Stimulated activated CD4-positive, alpha-beta T cell treated with anti-CD3 and anti-CD28 coated beads, TNF-alpha, amount 100 ng/mL, for 48 hours (primary cell): Measurements from ENCODE around the gene BLTP1.
"Not testable (repeated sequence)": the region's sequence is repeated elsewhere in the genome, so short reads cannot be mapped to it uniquely, and the experiment has no call there.

Experiments
- DNase-seq, 3 donors: peaks; one replicate each; pipeline ENCODE4 v3.0.0-alpha.2; 2020; ENCODE audit warnings: low read depth in 3 of 3

The BLTP1 gene

GRCh38 chr4:122151982-122152710, at the start of gene BLTP1:
BLTP1 (plus strand) TSS chr4:122152331; CDS start chr4:122170648, 18,317 bp downstream.
- DNase-seq = peak; percentile 72 to 79 (median 73)

- DNase-seq = no peak
Measured at GRCh38 chr4:122104184-122104583, 47.9 kb upstream of the BLTP1 start.

GRCh38 chr4:122107680-122108079, 44.5 kb upstream of the BLTP1 start:
- no peak for DNase-seq

GRCh38 chr4:122110304-122110703, 41.8 kb upstream of the BLTP1 start:
- not testable (repeated sequence) for DNase-seq

- no peak for DNase-seq
Measured at GRCh38 chr4:122117743-122118142, 34.4 kb upstream of the BLTP1 start.

- no peak for DNase-seq
Measured at GRCh38 chr4:122118243-122118642, 33.9 kb upstream of the BLTP1 start.

- no peak for DNase-seq
Measured at GRCh38 chr4:122119739-122120138, 32.4 kb upstream of the BLTP1 start.

GRCh38 chr4:122121593-122121992, 30.5 kb upstream of the BLTP1 start:
- DNase-seq = no peak

GRCh38 chr4:122122083-122122482, 30.0 kb upstream of the BLTP1 start:
- no peak for DNase-seq

- no peak for DNase-seq
Measured at GRCh38 chr4:122129061-122129460, 23.1 kb upstream of the BLTP1 start.

GRCh38 chr4:122131562-122132157, 20.5 kb upstream of the BLTP1 start:
- no peak for DNase-seq

- DNase-seq = no peak
Measured at GRCh38 chr4:122132891-122133290, 19.2 kb upstream of the BLTP1 start.

GRCh38 chr4:122139139-122139538, 13.0 kb upstream of the BLTP1 start:
- no peak for DNase-seq

- DNase-seq = no peak
Measured at GRCh38 chr4:122140834-122141233, 11.3 kb upstream of the BLTP1 start.

- DNase-seq = no peak
Measured at GRCh38 chr4:122142687-122143086, 9.4 kb upstream of the BLTP1 start.

GRCh38 chr4:122146652-122147051, 5.5 kb upstream of the BLTP1 start:
- no peak for DNase-seq

- no peak for DNase-seq
Measured at GRCh38 chr4:122150931-122151330, 1.2 kb upstream of the BLTP1 start.

- peak in 1 of 3 donors; percentile 1 for DNase-seq
Measured at GRCh38 chr4:122152711-122153226, 638 bp downstream of the BLTP1 start.

- DNase-seq = no peak
Measured at GRCh38 chr4:122156819-122157218, 4.7 kb downstream of the BLTP1 start.

GRCh38 chr4:122163301-122163700, 11.2 kb downstream of the BLTP1 start:
- no peak for DNase-seq

- no peak for DNase-seq
Measured at GRCh38 chr4:122163767-122164166, 11.6 kb downstream of the BLTP1 start.

- DNase-seq = no peak
Measured at GRCh38 chr4:122167369-122167768, 15.2 kb downstream of the BLTP1 start.

- DNase-seq = no peak
Measured at GRCh38 chr4:122170775-122171174, 18.6 kb downstream of the BLTP1 start.
